A673 (cell line): Measurements from ENCODE around the gene ENOPH1. TPM values are rescaled to one million over a fixed set of nuclear protein-coding genes. Genes with fewer than 3 reads are reported as not detected.

Experiments
- BruUV-seq: library from RNA; stranded (reverse); fragments of 400-500 nt; replicated peaks from 2 replicates; lab custom pipeline; 2021; lab: Mats Ljungman, UMichigan
- CTCF ChIA-PET: fragments of 300-600 bp; sonication (Branson Sonifier 250); formaldehyde crosslinking; loops from one replicate; lab custom pipeline; 2022; ENCODE audit warnings: antibody characterized with exemption; lab: Charles Lee
- POLR2A ChIA-PET: fragments of 300-600 bp; sonication (Branson Sonifier 250); formaldehyde crosslinking; loops from one replicate; lab custom pipeline; 2022; ENCODE audit warnings: antibody characterized with exemption; ENCODE audit not compliant: low non-redundant PET; lab: Charles Lee
- DNase-seq: peaks from one replicate; pipeline ENCODE4 v3.0.0-alpha.2; 2015; ENCODE audit warnings: low spot score
- H3K27ac ChIP-seq: fragments of 200-600 bp; sonication (generic); 2 replicates; pipeline ENCODE4 v1.5.1; 2016; ENCODE audit warnings: mixed run types, low read depth, mild to moderate bottlenecking, mixed read lengths, antibody characterized with exemption, low read length; ENCODE audit not compliant: poor library complexity, severe bottlenecking
- H3K27me3 ChIP-seq: fragments of 200-600 bp; sonication (generic); replicated peaks from 2 replicates; pipeline ENCODE4 v1.6.1; 2017; ENCODE audit warnings: mixed run types, low read depth, mild to moderate bottlenecking, mixed read lengths, antibody characterized with exemption, low read length; ENCODE audit not compliant: insufficient read depth, poor library complexity
- H3K36me3 ChIP-seq: fragments of 200-600 bp; sonication (generic); 2 replicates; pipeline ENCODE4 v1.6.1; 2016; ENCODE audit warnings: mixed run types, mild to moderate bottlenecking, mixed read lengths, antibody characterized with exemption, low read length; ENCODE audit not compliant: insufficient read depth, poor library complexity, severe bottlenecking
- H3K4me1 ChIP-seq: fragments of 200-600 bp; sonication (generic); 2 replicates; pipeline ENCODE4 v1.6.1; 2017; ENCODE audit warnings: mixed run types, mild to moderate bottlenecking, mixed read lengths, antibody characterized with exemption, low read length; ENCODE audit not compliant: insufficient read depth, poor library complexity, severe bottlenecking
- H3K4me3 ChIP-seq: fragments of 200-600 bp; sonication (generic); 2 replicates; pipeline ENCODE4 v1.5.1; 2016; ENCODE audit warnings: low read depth, mixed run types, mild to moderate bottlenecking, mixed read lengths, low read length; ENCODE audit not compliant: poor library complexity, severe bottlenecking
- H3K9me3 ChIP-seq: fragments of 200-600 bp; sonication (generic); 2 replicates; pipeline ENCODE4 v1.6.1; 2016; ENCODE audit warnings: mixed run types, low read depth, mild to moderate bottlenecking, mixed read lengths, antibody characterized with exemption, low read length; ENCODE audit not compliant: poor library complexity, severe bottlenecking
- CTCF ChIP-seq: fragments of 300-800, 200-600 bp; sonication (generic); conservative IDR thresholded peaks from 2 replicates; pipeline ENCODE4 v1.5.1; 2017; ENCODE audit warnings: low read depth, mild to moderate bottlenecking, antibody characterized with exemption, low read length, moderate library complexity, mixed read lengths
- EZH2 ChIP-seq: fragments of 200-600 bp; sonication (generic); IDR thresholded peaks from 2 replicates; pipeline ENCODE4 v1.6.1; 2017; ENCODE audit warnings: borderline replicate concordance, low read depth, mild to moderate bottlenecking, mixed read lengths, antibody characterized with exemption, low read length; ENCODE audit not compliant: poor library complexity, severe bottlenecking
- intact Hi-C: fragments of 100-400 bp; cut with micrococcal nuclease; formaldehyde crosslinking; loops from one replicate; pipeline ENCODE4 v1.10.0; 2022; ENCODE audit not compliant: unreplicated experiment
- total RNA-seq: library from RNA; stranded (reverse); gene quantifications from 2 replicates; pipeline ENCODE4 v1.2.3, GENCODE V29; 2021

Gene ENOPH1
- total RNA-seq, 1 experiment from 2014 or later: 29.3 TPM

- Histone ChIP-seq H3K4me3 (no peak overlapping the region), H3K36me3 (no peaks in the 10 kb centered on the region), H3K4me1 (no peaks in the 10 kb centered on the region), H3K27ac (no peak overlapping the region), H3K27me3 (no peaks in the 10 kb centered on the region), H3K9me3 (no peaks in the 10 kb centered on the region)
- ChIA-PET CTCF (no interaction called here), POLR2A (no interaction called here)
- no peak for DNase-seq
- intact Hi-C loops: no loop called here
- no peak for TF ChIP-seq EZH2
- no peak for TF ChIP-seq CTCF
- no TSS peak for BruUV-seq
Measured at GRCh38 chr4:82394896-82395295, 35.5 kb upstream of the ENOPH1 start.

GRCh38 chr4:82397527-82397926 is 32.9 kb upstream of the ENOPH1 start:
- H3K4me3 ChIP-seq: no peak overlapping the region
- no peaks in the 10 kb centered on the region for H3K27me3 ChIP-seq
- H3K27ac ChIP-seq: no peak overlapping the region
- H3K4me1 ChIP-seq: no peaks in the 10 kb centered on the region
- intact Hi-C loops: no loop called here
- no peak for DNase-seq
- H3K36me3 ChIP-seq: no peaks in the 10 kb centered on the region
- BruUV-seq: no TSS peak
- no peaks in the 10 kb centered on the region for H3K9me3 ChIP-seq
- no peak for TF ChIP-seq CTCF
- no peak for TF ChIP-seq EZH2
- ChIA-PET CTCF (interaction anchor here (0.6 kb wide), 1 partner anchor 32 kb away, joined by 8 read pairs; no protein-coding TSS in a partner anchor), POLR2A (no interaction called here)

GRCh38 chr4:82398263-82398662 is 32.1 kb upstream of the ENOPH1 start:
- TF ChIP-seq EZH2 (no peak), CTCF (no peak)
- no TSS peak for BruUV-seq
- Histone ChIP-seq H3K36me3 (no peaks in the 10 kb centered on the region), H3K27me3 (no peaks in the 10 kb centered on the region), H3K27ac (no peak overlapping the region), H3K4me3 (no peak overlapping the region), H3K4me1 (no peaks in the 10 kb centered on the region), H3K9me3 (no peaks in the 10 kb centered on the region)
- no peak for DNase-seq
- intact Hi-C loops: no loop called here
- ChIA-PET POLR2A (no interaction called here), CTCF (interaction anchor here (0.6 to 0.7 kb wide), 2 partner anchors 12 to 31 kb away, joined by 3 to 8 read pairs; no protein-coding TSS in a partner anchor)
